Epithelial cell of proximal tubule (primary cell): ENCODE data around the gene FAM3B. TPM values are rescaled to one million over a fixed set of nuclear protein-coding genes. Genes with fewer than 3 reads are reported as not detected.

Experiments used
- DNase-seq: peaks from one replicate; pipeline ENCODE4 v3.0.0-alpha.2; 2011; ENCODE audit warnings: low read depth
- H3K4me3 ChIP-seq: 2 replicates; pipeline ENCODE4 v1.5.1; 2011; ENCODE audit warnings: low read depth, mild to moderate bottlenecking, low read length
- total RNA-seq: library from RNA; depleted of rRNA; stranded (reverse); fragments of >200 nt; gene quantifications from 2 replicates; pipeline ENCODE4 v1.2.3, GENCODE V29; 2015
- TF ChIP-seq, protein P1 (sequence below): conservative IDR thresholded peaks from 2 replicates; pipeline ENCODE4 v1.5.1; 2012; ENCODE audit warnings: low read depth, mild to moderate bottlenecking, low read length

Gene FAM3B
- total RNA-seq, 1 donor from 2014 or later = 0.35 TPM

DNA sequence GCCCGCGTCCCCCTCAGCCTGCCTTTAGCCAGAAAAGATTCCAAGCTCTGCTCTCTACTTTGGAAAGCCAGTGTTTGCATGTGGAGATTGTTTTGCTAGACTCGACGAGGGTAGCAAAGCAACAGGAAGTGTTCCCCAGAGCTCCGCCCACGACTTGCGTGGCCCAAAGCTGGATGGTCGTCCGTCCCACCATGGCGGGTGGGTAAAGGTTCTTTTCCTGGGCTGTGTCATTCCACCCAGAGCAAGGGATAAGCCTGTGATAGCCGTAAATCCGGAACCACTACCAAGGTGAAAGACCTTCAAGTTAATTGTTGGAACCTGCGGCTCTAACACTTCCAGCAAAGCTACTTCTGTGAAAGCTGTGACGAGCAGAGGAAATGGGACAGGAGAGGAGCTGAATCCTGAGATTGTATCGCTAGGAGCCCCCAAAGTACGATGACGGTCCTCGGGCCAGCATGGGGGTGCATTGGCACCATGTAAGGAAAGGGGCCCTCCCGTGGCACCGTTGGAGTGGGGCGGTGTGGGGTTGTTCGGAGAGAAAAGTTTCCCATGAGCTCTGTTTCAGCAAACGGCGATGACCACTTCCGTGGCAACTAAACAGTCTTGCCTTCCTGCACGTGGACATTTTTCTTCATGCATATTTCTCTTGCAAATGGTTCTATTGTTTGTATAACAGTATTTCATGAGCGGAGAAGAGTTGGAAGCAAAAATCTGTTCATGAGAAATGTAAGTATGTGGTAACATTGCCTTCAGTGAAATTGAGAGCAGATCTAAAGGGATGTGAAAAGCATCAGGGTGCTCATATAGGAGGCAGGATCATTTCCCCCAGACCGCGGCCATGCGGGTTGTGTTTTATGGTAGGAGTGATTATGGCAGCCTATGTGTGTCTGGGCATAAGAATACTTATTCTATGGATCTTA is 53.6 kb downstream of the FAM3B start:
- TF ChIP-seq, protein P1, sequence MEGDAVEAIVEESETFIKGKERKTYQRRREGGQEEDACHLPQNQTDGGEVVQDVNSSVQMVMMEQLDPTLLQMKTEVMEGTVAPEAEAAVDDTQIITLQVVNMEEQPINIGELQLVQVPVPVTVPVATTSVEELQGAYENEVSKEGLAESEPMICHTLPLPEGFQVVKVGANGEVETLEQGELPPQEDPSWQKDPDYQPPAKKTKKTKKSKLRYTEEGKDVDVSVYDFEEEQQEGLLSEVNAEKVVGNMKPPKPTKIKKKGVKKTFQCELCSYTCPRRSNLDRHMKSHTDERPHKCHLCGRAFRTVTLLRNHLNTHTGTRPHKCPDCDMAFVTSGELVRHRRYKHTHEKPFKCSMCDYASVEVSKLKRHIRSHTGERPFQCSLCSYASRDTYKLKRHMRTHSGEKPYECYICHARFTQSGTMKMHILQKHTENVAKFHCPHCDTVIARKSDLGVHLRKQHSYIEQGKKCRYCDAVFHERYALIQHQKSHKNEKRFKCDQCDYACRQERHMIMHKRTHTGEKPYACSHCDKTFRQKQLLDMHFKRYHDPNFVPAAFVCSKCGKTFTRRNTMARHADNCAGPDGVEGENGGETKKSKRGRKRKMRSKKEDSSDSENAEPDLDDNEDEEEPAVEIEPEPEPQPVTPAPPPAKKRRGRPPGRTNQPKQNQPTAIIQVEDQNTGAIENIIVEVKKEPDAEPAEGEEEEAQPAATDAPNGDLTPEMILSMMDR = no peak

DNA sequence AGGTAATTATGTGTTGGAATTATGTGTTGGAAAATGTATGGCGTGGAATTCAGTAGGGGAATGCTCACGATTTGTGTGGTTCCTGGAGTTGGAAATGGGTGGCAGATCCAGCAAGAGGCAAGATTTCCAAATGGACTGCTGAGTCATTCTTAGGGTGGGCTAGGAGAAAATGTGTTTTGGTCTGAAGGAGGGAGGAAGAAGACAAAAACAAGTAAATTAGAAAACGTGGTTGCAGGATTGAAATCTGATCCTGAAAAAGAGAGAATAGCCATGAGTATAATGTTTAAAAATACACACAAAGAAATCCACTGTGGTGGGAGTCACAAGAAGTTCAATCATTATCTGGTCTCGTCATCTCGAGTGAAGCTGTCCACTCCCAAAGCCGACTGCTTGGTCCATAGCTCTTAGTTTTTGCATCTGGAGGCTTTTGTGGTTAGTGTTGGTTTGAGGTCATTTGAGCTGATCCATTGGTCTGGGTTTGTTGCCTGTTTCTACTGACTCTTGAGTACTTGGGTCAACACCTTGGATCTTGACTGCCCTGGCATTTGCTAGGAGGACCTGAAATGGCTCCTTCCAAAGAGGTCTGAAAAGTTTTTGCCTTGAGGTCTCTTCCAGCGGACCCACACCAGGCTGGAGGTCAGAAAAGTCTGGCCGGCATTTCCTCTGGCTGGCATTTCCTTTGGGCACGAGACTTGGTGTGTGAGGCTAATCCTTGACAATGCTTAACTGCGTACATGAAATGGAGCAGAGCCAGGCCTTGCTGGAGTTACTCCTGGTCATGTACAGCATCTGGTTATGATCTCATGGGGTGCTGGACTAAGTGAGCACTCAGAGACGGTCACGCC is 54.5 kb downstream of the FAM3B start:
- DNase-seq = no peak
- TF ChIP-seq, protein P1 = no peak
- H3K4me3 ChIP-seq = no peak overlapping the region

More for the DNA sequence above, 53.6 kb downstream of the FAM3B start:
- no peak overlapping the region for H3K4me3 ChIP-seq
- no peak for DNase-seq

DNA sequence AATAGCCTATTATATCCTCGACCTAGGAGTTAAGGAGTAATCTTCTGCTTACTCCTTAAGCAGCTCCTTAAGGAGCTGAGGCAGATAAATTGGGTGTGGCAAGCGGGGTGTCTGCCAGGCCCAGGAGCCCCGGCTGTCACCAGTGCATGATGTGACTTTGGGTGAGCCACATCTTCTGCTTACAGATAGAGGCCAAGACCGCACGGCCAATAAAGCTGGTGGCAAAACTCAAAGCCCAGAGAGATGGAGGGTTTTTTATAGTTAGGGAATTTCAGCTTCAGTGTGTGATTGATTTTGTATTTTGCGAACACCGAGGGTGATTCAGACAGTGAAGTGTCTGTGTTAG is 55.1 kb downstream of the FAM3B start:
- no peak for DNase-seq
- TF ChIP-seq, protein P1 = no peak
- H3K4me3 ChIP-seq = no peak overlapping the region

DNA sequence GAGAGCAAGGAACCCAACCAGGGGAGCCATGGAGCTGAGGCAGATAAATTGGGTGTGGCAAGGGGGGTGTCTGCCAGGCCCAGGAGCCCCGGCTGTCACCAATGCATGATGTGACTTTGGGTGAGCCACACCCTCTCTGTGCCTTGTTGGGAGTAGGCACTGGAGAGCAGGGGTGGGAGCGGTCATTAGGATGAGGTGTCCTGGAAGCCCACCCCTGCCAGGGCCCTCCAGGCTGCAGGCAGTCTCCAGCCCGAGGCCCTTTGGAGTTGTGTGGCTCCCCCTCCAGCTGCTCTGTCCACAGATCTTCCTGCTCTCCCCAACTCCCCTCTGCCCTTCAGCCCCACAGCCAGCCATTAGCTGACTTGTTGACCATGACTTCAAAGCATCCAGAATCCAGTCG is 56.7 kb downstream of the FAM3B start:
- no peak overlapping the region for H3K4me3 ChIP-seq
- TF ChIP-seq, protein P1 = no peak
- DNase-seq = no peak

DNA sequence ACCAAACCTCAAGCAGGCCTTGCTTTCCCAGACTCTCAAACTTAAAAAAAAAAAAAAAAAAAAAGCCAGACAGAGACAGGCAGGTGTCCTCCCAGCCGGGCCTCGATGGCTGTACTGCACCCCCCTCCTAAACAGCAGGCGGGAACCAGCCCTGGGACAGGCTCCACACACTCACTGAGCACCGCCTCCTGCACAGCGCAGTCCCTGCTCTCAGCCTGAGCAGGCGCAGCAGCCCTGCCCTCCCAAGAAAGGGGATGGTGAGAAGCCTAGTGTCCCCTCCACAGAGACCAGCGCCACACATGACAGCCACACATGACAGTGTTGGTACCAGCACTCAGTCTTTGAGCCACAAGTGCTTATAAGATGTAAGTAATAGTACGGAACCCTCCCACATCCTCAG is 57.2 kb downstream of the FAM3B start:
- no peak for DNase-seq
- TF ChIP-seq, protein P1 = no peak
- no peak overlapping the region for H3K4me3 ChIP-seq

DNA sequence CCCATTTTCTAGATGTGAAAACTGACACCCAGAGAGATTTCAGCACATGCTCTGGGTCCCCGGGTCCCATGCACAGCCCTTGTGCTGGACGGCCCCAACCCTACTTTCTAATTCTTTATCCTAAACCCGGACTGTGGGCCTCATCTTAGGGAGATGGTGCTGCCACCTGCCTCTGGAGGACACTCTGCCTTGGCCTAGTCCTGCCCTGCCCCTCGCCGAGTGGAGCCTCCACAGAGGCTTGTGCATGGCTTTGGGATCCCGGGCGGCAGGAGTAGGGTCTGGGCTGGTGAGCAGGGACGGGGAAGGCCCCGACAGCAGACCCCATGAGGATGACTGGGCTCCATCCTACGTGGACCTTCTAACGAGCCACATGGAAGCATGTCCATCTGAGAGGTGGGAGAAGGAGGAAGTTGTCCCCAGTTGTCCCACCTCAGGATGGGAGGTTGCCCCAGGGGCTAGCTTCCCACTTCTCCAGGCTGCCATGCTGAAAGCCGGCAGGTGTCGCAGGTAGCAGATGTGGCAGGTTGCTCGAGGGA is 57.6 kb downstream of the FAM3B start:
- H3K4me3 ChIP-seq = no peak overlapping the region
- no peak for DNase-seq
- TF ChIP-seq, protein P1 = no peak
